Stimulated activated CD8-positive, alpha-beta memory T cell treated with anti-CD3 and anti-CD28 coated beads, Interleukin-4, amount 100 ng/mL, for 1 hour (primary cell): Measurements from ENCODE around the gene TH.

Source experiments
- DNase-seq, 2 donors: peaks; one replicate each; pipeline ENCODE4 v3.0.0-alpha.2; 2020; ENCODE audit warnings: low read depth in 2 of 2, low spot score in 1 of 2

Gene TH

DNA sequence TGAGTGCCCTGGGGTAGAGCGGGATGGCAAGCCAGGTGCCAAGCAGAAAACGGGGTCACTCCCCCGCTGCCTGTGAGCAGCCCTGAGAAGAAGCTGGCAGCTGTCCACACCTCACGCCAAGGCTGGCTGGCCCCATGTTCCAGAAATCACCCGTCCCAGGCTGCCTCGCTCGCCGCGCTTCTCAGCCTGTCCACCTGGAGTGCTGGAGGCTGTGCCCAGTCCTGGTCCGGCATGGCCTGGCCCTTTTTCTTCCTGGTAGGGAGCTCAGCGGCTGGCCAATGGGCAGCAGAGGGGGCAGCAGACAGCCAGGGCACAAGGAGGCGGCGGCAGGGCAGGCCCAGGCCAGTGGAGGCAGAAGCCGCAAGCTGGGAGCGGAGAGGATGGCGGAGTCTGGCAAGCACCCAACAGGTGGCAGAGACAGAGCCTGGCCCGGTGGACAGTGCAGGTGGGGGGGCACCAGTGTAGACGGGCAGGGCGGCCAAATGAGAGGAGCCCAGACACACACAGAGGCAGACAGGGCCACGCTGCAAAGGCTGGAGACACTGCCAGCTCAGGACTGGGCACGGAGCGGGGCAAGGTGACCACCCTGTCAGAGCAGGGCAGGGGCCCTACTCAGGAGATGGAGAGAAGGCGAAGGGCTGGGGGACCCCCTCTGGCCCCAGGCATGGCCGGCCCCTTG lies 37.2 kb upstream of the TH start:
- DNase-seq = no peak

DNA sequence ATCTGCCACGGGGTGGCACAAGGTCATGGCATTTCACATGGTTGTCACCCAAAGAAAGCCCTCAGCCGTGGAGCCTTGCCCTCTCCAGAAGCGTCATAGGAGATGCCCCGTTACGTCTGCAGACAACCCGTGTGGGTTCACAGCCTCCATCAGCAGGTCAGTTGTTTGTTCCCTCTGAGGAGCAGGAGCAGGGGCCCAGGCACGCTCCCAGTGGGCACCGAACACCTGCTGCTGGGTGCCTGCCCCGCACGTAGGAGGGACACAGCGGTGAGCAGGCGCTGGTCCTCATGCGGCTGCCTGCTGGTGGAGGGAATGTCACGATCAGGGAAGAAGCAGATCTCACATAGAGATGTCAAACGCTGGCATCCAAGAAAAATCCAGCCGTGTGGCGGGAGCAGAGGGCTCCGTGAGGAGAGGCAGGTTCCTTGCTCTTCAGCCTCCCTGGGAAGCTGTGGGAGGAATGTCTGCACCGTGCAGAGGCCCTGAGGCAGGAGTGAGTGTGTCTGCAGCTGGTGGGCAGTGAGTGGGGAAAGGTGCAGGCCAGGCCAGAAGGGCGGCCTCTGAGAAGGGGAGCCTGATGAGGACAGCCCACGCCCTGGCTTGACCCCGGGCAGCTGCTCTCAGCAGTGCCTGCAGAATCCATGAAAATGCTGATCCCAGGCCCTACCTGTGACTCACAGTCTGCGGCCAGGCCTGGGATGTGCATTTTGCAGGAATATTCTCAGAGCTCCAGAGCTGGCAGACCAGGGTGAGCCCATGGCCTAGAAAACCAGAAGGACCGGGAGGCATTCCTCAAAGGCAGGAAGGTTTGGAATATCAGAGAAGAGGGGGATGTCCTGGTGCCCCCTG lies 36.4 kb upstream of the TH start:
- DNase-seq = no peak

DNA sequence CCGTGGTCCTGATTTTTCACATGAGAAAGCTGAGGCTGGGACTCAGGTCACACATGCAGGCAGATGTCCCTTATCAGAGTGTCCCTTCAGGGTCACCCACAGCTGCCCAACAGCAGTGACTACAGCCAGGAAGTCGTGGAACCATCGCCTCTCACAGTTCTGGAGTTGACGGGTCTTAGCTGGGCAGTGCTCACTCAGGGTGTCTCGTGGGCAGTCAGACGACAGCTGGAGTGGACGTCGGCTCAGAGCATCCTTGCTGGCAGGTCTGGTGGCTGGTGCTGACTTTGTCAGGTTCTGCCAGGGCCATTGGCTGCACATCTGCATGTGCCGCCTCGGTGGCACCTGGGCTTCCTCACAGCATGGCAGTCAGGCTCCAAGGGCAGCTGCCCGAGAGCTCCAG lies 35.6 kb upstream of the TH start:
- no peak for DNase-seq

DNA sequence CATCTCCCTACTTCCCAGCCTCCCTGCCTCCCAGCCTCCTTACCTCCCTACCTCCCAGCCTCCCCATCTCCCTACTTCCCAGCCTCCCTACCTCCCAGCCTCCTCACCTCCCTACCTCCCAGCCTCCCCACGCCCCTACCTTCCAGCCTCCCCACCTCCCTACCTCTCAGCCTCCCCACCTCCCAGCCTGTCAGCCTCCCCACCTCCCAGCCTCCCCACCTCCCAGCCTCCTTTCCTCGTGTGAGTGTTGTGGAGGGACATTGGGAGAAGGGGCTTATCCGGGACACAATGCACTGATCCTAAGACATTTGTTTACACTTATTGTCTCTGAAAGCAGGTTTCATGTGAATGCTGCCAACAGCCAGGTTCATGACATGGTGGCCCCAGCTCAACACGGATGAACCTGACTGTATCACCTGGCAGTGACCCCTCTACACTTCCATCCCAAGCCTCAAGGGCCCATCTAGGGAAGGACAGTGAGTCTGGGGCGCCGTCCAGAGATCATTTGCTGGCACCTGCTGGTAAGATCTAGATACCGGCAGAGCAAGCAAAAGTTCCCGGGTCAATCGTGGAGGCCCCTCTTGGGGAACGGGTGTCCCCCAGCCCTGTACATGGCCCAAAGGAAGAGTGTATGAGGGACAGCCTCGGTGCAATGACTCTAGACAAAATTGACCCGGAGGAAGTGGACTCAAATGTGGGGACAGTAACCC lies 34.5 kb upstream of the TH start:
- DNase-seq = no peak

DNA sequence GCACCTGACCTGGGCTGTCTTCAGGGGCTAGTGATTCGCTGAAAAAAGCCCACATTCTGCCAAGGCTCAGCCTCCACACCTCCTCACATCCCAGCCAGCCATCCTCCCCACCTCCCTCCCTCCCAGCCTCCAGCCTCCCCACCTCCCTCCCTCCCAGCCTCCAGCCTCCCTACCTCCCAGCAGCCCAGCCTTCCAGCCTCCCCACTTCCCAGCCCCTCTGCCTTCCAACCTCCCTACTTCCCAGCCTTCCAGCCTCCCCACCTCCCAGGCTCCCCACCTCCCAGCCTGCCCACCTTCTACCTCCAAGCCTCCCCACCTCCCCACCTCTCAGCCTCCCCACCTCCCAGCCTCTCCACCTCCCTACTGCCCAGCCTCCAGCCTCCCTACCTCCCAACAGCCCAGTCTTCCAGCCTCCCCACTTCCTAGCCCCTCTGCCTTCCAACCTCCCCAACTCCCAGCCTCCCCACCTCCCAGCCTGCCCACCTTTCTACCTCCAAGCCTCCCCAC lies 33.7 kb upstream of the TH start:
- no peak for DNase-seq

DNA sequence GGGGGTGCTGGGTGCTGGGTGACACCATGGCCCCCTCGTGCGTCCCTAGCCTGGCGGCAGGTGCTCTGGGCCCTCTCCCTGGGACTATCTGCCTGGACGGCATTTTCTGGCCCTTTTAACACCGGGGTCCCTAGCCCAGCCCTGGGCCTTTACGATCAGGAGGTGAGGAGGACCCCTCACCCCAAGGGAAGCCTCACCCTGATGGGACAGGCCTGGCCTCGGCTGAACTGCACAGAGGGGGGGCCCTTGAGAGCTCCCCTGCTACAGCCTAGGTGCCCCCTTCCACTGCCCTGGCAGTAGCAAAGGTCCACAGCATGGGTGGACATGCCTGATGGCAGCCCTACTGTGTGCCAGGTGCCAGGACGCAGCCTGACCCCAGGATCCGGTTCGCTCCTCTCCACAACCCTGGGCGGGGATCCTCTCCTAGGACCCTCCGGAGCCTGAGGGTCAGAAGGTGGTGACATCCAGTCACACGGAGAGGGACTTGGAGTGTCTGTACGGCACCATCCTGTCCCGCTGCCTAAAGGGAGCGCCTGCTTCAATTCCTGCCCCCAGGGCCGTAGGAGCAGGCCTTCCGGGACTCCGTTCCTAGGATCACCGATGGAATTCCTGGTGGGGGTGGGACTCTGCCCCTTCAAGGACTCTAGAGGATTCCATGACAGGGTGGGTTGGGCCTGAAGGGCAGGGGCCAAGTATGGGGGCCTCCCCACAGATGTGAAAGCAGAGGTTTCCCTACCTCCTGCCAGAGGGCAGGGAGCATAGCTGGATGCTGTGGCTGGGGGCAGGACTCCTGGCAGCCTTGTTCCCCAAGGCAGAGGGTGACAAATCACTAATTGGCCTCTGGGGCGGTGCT lies 33.0 kb upstream of the TH start:
- DNase-seq = no peak

DNA sequence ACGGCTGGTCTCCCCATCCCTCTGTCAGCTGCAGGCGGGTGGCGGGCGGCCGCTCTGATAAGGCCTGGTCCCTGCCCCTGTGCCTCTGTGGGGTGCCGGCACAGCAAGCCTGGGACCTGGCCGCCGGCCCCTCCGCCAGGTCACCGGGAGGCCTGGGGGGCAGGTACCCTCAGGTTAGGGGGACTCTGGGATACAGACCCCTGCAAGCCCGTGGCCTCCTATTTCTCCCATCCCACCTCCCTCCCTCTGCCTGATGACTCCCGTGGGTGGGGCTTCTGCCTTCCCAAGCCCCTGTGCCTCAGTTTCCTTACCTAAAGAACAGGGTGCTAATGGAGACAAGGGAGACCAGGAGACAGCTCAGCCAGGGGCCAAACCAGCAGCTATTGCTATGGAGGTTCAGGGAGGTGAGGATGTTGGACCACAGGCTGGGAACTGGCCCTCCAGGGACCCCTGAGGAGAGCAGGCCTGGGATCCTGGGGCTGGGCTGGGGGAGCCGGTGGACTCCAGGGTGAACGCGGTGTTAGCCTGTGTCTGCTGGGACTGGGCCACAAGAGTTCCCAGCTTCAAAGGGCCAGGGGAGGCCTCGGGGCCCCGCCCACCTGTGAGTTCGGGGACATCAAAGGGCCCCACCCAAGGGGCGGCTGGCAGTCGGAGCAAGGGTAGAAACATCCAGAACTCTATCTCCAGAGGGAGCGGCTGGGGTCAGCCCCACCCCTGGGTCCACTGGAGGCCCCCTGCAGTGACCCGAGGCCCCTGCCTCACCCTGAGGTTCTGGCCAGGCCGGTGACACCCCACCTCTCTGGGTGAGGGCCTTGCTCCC lies 32.0 kb upstream of the TH start:
- no peak for DNase-seq

DNA sequence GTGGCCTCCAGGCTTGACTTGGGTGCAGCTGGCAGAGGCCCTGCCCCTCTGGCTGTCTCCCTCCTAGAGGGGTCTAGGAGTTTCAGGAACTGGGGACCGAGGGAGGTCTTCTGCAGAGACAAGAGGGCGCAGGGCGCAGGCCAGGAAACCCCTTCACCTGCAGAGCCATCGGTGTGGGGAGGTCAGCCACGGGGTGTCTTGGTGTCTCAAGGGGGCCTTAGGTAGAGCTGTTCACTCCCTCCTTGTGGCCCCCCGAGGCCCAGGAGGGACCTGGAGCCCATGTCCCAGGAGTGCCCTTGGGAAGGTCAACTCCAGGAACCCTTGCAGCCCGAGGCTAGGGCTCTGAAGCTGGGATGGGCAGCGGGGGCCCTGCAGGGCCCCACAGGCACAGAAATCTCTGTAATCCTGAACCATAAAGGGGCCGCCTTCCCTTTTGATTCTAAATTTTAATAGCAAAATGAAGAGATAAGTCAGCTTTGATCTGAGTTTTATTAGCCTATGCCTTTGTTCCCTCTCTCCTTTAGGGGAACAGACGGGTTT lies 31.4 kb upstream of the TH start:
- no peak for DNase-seq

DNA sequence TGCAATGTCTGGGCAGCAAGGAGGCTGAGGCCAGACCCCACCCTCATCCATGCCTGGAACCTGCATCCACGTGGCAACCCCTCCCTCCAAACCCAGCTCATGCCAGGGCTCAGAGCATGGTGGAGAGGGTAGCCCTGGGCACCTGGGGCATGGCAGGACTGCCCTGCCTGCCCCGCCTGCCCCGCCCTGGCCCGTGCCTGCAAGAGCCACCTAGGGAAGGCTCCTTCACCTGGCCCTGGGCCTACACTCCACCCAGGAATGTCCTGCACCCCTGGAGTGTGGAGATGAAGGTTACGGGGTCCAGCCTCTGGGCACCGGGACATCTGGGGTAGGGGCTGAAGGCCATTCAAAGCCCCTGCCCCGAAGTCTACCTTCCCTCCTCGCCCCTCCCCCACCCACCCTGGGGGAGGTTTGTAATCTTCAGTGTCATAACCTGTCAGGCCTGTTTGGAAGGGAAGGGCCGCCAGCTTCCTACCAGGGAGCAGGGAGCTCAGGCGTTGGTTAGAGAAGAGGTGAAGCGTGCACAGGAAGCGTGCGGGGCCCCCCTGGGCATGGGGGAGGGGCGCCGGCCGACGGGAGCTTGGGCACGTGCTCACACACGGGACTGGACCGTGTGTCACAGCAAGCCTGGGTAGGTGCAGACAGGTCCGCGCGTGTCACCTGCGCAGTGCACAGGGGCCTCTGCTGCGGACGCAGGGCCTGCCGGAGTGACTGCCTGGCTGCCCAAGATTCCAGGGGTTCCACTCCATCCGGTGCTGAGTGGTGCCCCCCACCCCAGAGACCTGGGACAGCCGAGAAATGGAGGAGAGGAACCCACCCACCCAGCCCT lies 30.7 kb upstream of the TH start:
- no peak for DNase-seq

DNA sequence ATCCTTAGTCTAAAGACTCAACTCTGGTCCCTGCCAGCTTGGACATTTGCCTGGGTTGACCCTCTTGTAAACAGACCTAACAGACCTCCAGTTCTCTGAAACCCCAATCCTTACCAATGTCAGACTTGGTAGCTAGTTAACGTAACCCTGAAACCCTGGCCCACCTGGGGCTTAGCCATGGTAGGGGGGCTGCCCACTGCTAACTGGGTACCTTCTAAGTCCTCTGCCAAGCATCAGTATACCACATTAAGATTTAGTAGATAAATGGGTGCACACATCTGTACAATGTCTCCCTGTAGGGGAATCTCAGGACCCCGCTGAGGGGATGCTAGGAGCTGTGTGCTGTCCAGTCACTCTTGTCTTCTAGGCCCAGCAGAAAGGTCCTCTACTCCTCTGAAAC lies 29.9 kb upstream of the TH start:
- DNase-seq = no peak

DNA sequence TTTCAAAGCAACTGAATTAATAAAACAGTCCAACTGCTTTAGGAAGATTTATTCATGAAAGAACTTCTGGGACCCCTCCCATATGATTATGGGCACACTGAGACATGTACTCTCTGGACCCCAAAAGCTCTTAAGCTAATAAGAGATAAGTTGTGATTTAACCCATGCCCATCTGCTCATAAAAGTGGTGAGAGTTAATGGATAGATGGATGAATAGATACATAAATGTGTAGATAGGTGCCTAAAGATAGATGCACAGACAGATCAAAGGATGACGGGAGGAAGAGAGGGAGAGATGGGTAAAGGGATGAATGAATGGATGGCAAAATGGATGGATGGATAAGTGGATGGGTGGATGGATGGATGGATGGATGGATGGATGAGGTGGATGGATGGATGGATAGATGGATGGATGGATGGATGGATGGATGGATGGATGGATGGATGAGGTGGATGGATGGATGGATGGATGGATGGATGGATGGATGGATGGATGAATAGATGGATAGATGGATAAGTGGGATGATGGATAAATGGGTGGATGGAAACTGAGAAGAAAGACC lies 29.4 kb upstream of the TH start:
- no peak for DNase-seq

DNA sequence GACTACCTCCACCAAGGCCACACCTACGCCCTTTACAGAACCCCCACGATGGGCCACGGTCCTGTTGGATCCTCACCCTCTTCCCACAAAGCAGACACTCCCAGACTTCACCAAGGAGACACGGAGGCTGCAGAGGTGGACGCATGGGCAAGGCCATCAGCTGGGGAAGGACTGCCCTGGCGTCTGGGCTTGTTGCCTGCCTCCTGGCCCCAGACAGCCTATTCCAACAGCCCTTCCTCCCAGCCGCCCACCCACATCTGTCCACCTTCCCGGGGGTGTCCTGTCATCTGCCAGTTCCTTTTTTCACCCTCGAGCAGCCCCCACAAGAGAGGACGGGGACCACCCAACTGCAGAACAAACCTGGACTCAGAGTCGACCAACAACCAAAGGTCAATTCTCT lies 28.9 kb upstream of the TH start:
- DNase-seq = no peak

DNA sequence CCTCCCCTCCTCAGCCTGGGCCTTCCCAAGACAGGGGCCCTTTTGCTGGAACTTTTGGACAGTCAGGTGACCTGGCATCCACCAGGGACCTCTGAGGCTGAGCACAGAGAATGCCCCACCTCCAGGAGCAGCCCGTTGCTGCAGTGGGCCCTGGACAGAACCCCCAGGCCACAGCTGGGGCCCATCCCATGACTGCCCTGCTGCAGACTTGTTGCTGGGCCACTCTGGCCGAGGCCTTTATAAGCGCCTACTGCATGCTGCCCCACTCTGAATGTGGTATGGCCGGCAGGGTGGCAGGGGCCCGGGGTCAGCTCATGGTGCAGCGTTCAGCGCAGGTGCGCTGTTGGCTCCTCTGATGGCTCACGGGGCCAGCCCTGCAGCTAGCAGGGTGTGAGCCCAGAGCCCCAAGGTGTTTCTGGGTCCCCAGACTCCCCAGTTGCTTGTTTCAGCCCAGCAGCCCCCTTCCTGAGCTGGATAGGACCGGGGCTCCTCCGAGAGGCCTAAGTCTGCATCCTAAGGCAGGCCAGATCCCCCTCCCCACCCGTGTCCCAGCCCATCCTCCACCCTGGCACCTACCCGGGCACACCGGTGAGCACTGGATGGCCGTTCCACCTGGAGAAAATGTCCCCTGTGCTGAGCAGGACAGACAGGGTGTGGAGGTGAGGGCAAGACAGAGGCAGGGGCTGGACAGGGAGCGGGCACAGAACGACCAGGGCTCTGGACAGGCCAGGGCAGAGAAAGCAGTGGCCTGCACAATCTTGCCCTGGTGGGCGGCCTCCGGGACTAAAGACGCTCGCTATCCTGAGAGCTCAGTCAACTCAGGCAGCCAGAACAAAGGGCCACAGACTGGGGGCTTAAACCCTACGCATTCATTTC lies 28.1 kb upstream of the TH start:
- no peak for DNase-seq

DNA sequence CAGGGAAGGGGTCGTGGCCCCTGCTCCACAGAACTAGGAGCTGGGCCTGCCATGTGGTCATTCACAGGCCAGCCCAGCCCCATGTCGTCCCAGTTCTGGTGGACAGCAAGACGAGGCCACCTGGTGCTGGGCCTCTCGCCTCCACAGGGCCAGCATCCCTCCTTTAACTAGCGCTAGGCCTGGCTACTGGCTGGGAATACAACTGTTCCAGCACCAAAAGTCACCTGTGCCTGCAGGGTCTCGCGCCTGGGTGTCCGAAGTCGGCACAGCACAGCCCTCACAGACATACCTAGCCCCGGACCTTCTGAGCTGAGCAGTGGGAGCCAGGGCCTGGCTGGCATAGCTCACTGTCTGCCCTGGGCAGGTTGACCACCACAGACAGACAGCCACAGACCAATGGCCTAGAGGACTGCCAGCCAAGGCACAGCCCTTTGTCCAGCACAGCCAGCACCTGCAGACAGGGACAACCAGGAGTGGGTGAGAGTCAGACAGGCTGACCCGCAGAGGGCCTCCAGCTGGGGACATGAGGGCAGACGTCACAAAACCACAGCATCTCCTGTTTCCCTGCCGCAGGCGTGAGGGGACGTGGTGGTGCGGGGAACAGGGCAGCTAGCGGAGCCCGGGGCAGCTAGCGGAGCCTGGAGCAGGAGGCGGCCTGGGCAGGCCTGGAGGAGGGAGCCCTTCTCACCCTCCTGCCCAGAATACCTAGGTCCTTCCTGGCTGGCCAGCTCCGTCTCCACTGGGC lies 27.2 kb upstream of the TH start:
- DNase-seq = no peak

DNA sequence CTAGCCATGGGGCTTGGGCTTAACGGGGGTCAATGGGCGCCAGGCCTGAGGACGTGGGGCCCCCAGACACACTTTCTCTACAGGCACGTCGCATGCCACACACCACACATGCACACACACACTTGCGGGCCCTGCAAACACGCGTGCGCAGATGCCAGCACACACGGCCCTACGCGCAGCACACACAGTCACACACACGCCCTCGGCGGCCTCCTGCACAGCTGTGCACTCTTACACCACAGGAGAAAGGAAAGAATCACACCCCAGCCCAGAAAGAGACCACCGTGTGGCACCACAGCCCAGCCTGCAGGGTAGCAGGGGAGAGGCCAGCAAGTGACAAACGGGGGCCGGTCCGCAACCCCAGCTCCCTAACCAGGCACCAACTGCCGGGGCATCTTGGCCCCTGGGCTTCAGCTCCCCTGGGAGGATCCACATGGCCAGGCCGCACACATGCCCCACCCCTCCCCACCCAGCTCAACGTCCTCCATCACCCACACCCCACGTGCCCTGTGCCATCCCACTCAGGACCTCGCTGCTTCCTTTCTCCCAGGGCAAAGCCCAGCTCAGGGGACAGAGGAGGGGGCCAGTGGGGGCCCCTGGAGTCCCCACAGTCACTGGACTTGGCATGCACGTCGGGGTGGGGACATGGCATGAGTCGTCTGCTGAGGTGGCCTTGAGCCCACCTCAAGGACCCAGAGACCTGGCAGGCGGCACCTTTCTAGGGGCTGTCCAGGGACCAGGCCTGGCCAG lies 26.3 kb upstream of the TH start:
- DNase-seq = no peak
